Lung (tissue), 16 donors: Measurements from ENCODE around the gene RBPJ. TPM values are rescaled to one million over a fixed set of nuclear protein-coding genes. Genes with fewer than 3 reads are reported as not detected.

ENCODE experiments used
- ATAC-seq: fragments of 200-7000 bp; cut with Tn5 transposase; one replicate; pipeline ENCODE4 v1.9.1; 2020; ENCODE audit warnings: moderate number of reproducible peaks; ENCODE audit not compliant: insufficient read depth, low FRiP score
- DNase-seq, 3 donors: peaks; one replicate each; pipeline ENCODE4 v3.0.0-alpha.2; 2013 to 2017
- H3K27ac ChIP-seq, 2 donors: one replicate each; pipeline ENCODE4 v1.5.1; 2013; ENCODE audit warnings: mild to moderate bottlenecking in 2 of 2, moderate library complexity in 2 of 2, control low read depth in 1 of 2, inconsistent platforms in 1 of 2, low read depth in 1 of 2, low read length in 1 of 2
- H3K27me3 ChIP-seq, 3 donors: one replicate each; pipeline ENCODE4 v1.5.1; 2013; ENCODE audit warnings: low read length in 2 of 3; ENCODE audit not compliant: control insufficient read depth in 3 of 3, insufficient read depth in 3 of 3
- H3K36me3 ChIP-seq, 4 donors: one replicate each; pipeline ENCODE4 v1.5.1; 2013; ENCODE audit warnings: low read length in 4 of 4, mild to moderate bottlenecking in 1 of 4, moderate library complexity in 1 of 4; ENCODE audit not compliant: control insufficient read depth in 4 of 4, insufficient read depth in 4 of 4
- H3K4me1 ChIP-seq, 5 donors: one replicate each; pipeline ENCODE4 v1.5.1; 2013; ENCODE audit warnings: low read length in 5 of 5, mild to moderate bottlenecking in 2 of 5, moderate library complexity in 1 of 5; ENCODE audit not compliant: control insufficient read depth in 5 of 5, insufficient read depth in 5 of 5
- H3K4me3 ChIP-seq: one replicate; pipeline ENCODE4 v1.5.1; 2013; ENCODE audit warnings: mild to moderate bottlenecking, control low read depth, moderate library complexity
- H3K9ac ChIP-seq, 2 donors: one replicate each; pipeline ENCODE4 v1.5.1; 2013; ENCODE audit warnings: low read length in 2 of 2, control low read depth in 1 of 2; ENCODE audit not compliant: insufficient read depth in 1 of 2
- H3K9me3 ChIP-seq, 4 donors: one replicate each; pipeline ENCODE4 v1.5.1; 2013; ENCODE audit warnings: low read length in 3 of 4, mild to moderate bottlenecking in 1 of 4, moderate library complexity in 1 of 4; ENCODE audit not compliant: control insufficient read depth in 4 of 4, insufficient read depth in 3 of 4
- CTCF ChIP-seq: IDR thresholded peaks from 2 replicates; pipeline ENCODE4 v1.5.1; 2012; ENCODE audit warnings: mild to moderate bottlenecking; ENCODE audit errors: control extremely low read depth, extremely low read depth
- WGBS, 2 donors: extraction: QIAGEN DNeasy Blood & Tissue Kit; methylation state at CpG; one replicate each; pipeline ENCODE4 v1.1.7; 2013; 5-methylcytosine and 5-hydroxymethylcytosine counted together
- long read RNA-seq, 5 donors: transcript quantifications; one replicate each; lab custom pipeline, GENCODE V29; 2026
- polyA plus RNA-seq, 2 donors: library from polyadenylated mRNA; stranded (reverse); fragments of 200-250 nt; gene quantifications; one replicate each; pipeline ENCODE4 v1.2.1, GENCODE V29; 2013
- total RNA-seq, 2 donors: library from RNA; depleted of rRNA in 1 of 2; stranded (reverse); fragments of >200 nt in 1 of 2; gene quantifications; one replicate each; pipeline ENCODE4 v1.2.1, GENCODE V29; 2014 to 2021
- donor health status: control.
- donor health status: control.
- donor health status: Bipolar disorder and iron deficiency.
- donor health status: healthy.
- donor health status: DM: yes; HTN: yes; CAD: no.

The RBPJ gene
- total RNA-seq (100 to 1,000 TPM in 1 of 2 donors, 10 to 100 TPM in 1; 78.4 to 130 TPM), polyA plus RNA-seq (10 to 100 TPM; 39.1 to 39.5 TPM)
- long read RNA-seq, donor 1, full-length matches to known transcripts, result 21 of 21 reads
- long read RNA-seq, donor 1, partial matches to known transcripts, result 0 of 21 reads
- long read RNA-seq, donor 1, other reads (novel, unspliced or antisense), result 0 of 21 reads
- long read RNA-seq, donor 2, partial matches to known transcripts, result 18 of 26 reads
- long read RNA-seq, donor 2, other reads (novel, unspliced or antisense), result 0 of 26 reads
- long read RNA-seq, donor 3, full-length matches to known transcripts, result 10 of 16 reads
- long read RNA-seq, donor 3, partial matches to known transcripts, result 6 of 16 reads
- long read RNA-seq, donor 3, other reads (novel, unspliced or antisense), result 0 of 16 reads
- long read RNA-seq, donor 4, transcript RBPJ-204 (11 exons, 1,752 nt), result major isoform, 5 of 9 reads
- long read RNA-seq, donor 4, partial matches to known transcripts, result 0 of 9 reads
- long read RNA-seq, donor 4, other reads (novel, unspliced or antisense), result 0 of 9 reads
- long read RNA-seq, donor 5, full-length matches to known transcripts, result 21 of 28 reads
- long read RNA-seq, donor 5, partial matches to known transcripts, result 7 of 28 reads
- long read RNA-seq, donor 5, other reads (novel, unspliced or antisense), result 0 of 28 reads

- WGBS, 2 donors, result 1% methylated on average over 59 to 102 of the region's 102 CpGs
- peaks cover 0 to 3% (median 0%) of the 10 kb centered on the region in 4 donors for H3K36me3 ChIP-seq
- peak within 1 kb of the TSS; percentile 82 to 92 for H3K9ac ChIP-seq
- peak within 1 kb of the TSS; percentile 94 to 96 for H3K27ac ChIP-seq
- H3K4me1 ChIP-seq, result peaks cover 0 to 35% (median 2%) of the 10 kb centered on the region in 5 donors
- ATAC-seq (peak; percentile 73), DNase-seq (peak; percentile 98 to 99 (median 99))
- H3K4me3 ChIP-seq, result peak within 1 kb of the TSS; percentile 85
- TF ChIP-seq CTCF, result no peak
- no peaks in the 10 kb centered on the region for H3K9me3 ChIP-seq
- no peaks in the 10 kb centered on the region for H3K27me3 ChIP-seq
These were observed at the start of gene RBPJ for GRCh38 chr4:26320538-26321372. Gene RBPJ (plus strand): TSS chr4:26321014. CDS start chr4:26321029, 15 bp downstream.

- Histone ChIP-seq H3K27me3 (no peaks in the 10 kb centered on the region), H3K36me3 (no peaks in the 10 kb centered on the region), H3K9ac (no peak overlapping the region), H3K4me1 (peaks cover 0 to 8% (median 3%) of the 10 kb centered on the region in 5 donors), H3K9me3 (peaks cover 0 to 2% (median 0%) of the 10 kb centered on the region in 4 donors), H3K4me3 (no peak overlapping the region), H3K27ac (no peak overlapping the region)
- DNase-seq, result no peak
- no peak for TF ChIP-seq CTCF
- WGBS, 2 donors, result 90 to 92% methylated on average over 5 of the region's 5 CpGs
- no peak for ATAC-seq
These were observed 49.1 kb upstream of the RBPJ start for GRCh38 chr4:26271703-26272102.

GRCh38 chr4:26272654-26273615 is 47.9 kb upstream of the RBPJ start:
- TF ChIP-seq CTCF, result no peak
- Histone ChIP-seq H3K36me3 (no peaks in the 10 kb centered on the region), H3K9ac (no peak overlapping the region), H3K27me3 (no peaks in the 10 kb centered on the region), H3K27ac (peak overlapping the region in 1 of 2 donors; percentile 37), H3K9me3 (peaks cover 0 to 2% (median 0%) of the 10 kb centered on the region in 4 donors), H3K4me1 (peaks cover 0 to 8% (median 0%) of the 10 kb centered on the region in 5 donors), H3K4me3 (no peak overlapping the region)
- whole genome bisulfite sequencing, 2 donors, result 27 to 46% methylated on average over 10 of the region's 10 CpGs
- ATAC-seq, result no peak
- peak; percentile 29 to 60 (median 35) for DNase-seq
